Muscle of arm (tissue), 12 donors: Measurements from ENCODE around the gene HADHA. TPM values are rescaled to one million over a fixed set of nuclear protein-coding genes. Genes with fewer than 3 reads are reported as not detected.
"Not testable (repeated sequence)": the region's sequence is repeated elsewhere in the genome, so short reads cannot be mapped to it uniquely, and the experiment has no call there.

ENCODE experiments used
- DNase-seq: peaks from one replicate; pipeline ENCODE4 v3.0.0-alpha.2; 2013
- polyA plus RNA-seq, 12 donors: library from polyadenylated mRNA; unstranded; fragments of 120-200 nt; gene quantifications; one replicate each; pipeline ENCODE4 v1.2.1, GENCODE V29; 2013; ENCODE audit not compliant: insufficient read length in 12 of 12

The HADHA gene
- polyA plus RNA-seq, 12 donors: 125 to 224 (median 212) TPM; not detected in 1

DNA sequence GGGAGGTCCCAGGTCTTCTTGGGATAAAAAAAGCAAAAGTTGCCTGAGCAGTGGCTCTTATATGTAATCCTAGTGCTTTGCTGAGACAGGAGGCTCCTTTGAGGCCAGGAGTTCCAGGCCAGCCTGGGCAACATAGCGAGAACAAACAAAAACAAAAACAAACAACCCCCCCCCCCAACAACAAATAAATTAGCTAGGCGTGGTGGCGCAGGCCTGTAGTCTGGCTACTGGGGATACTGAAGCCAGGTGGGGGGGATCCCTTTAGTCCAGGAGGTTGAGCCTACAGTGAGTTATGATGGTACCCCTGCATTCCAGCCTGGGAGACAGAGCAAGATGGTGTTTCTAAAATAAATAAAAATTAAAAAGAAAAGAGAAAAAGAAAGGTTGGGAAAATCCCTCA lies 66.2 kb downstream of the HADHA start:
- DNase-seq: no peak

DNA sequence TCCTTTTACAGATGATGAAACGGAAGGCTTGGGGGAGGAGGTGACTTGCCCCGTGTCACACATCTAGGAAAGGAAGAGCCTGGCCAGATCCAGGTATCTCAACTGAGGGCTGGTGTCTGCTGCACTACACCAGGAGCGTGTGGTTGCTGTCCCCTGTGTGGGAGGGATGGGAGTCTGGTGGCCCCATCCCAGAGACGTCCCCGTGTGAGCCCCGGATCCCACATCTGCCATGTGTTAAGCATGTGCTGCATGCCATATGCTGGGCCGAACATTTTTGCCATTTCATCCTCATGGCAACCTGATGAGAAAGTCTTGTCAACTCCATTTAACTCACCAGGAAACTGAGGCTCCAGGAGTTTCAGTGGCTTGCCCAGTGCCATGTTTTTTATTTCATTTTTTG lies 67.3 kb downstream of the HADHA start:
- no peak for DNase-seq

DNA sequence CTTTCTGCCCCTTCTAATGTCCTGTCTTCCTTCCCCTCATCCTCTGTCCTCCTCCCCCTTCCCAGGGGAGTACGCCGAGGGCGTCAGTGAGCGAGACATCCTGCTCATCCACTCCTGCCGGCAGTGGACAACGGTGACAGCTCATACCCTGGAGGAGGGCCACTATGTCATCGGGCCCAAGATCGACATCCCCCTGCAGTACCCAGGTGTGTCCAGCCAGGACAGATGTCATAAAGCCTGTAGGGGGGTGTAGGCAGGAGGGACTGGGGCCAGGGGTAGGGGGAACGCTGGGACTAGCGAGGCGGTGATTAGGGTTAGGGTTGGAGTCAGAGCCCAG lies 68.2 kb downstream of the HADHA start:
- no peak for DNase-seq

DNA sequence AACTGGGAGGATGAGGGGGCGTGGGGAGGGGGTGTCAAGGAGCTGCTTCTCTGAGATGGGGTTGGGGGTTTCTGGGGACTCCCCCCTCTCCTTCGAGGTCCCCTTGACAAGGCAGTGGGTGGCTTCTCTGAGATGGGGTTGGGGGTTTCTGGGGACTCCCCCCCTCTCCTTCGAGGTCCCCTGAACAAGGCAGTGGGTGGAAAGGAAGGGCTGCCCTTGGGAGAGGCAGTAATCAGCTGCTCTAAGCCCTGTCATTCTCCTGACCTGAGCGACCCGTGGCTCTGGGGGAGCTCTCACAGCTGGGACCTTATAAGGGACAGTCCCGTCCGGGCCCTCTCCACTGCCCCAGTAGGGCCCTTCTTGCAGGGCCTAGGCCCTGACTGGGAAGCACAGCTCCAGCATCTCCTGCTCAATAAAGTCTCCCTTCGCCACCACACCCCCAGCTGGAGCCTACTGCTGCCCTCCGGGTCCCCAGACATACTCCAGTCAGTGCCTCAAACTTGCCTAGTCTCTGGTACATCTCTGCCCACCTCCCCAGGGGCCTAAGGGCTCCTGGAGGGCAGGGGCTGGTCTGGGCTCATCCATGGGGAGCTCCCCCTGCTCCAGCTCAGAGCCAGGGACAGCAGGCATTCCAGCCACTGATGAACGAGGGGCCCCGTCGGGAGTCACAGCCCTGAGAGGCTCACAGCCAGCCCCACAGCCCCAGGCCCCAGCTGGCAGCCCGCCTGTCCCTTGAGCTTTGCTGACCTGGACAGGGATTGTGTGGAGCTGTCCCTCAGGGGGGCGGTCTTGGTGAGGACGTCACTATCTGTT lies 68.8 kb downstream of the HADHA start:
- no peak for DNase-seq

DNA sequence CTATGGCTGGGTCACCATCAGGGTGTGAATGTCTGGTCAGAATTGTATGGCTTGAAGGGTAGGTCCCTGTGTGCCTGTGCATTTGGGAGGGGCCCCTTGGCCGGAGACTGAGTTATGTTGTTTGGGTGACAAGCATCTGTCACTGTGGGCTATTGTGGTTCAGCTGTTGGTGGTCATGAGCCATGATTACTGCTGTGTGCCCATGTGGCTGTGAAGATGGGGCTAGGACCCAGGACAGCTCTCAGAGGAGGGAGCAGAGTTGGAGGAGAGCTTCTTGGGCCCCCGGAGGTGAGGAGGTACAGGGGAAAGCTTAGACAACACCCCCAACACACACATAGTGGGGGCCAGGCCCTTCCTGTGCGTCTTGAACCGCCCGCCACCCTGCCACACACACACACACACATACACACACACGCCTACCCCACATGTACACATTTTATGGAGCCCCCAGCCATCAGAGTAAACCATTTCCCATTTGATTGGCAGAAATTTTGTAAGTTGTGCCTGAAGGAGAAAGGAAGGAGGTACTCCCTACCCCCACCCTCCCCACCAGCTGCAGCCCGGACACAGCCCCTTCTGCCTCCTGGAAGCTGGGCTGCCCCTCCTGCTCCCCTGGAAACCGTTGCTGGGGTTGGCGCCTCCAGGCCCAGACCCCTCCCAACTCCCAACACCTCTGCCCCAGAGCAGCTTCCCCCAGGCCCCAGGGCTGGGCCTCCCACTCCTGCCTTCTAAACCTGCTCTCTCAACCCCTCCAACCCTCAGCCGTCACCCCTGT lies 69.6 kb downstream of the HADHA start:
- no peak for DNase-seq

DNA sequence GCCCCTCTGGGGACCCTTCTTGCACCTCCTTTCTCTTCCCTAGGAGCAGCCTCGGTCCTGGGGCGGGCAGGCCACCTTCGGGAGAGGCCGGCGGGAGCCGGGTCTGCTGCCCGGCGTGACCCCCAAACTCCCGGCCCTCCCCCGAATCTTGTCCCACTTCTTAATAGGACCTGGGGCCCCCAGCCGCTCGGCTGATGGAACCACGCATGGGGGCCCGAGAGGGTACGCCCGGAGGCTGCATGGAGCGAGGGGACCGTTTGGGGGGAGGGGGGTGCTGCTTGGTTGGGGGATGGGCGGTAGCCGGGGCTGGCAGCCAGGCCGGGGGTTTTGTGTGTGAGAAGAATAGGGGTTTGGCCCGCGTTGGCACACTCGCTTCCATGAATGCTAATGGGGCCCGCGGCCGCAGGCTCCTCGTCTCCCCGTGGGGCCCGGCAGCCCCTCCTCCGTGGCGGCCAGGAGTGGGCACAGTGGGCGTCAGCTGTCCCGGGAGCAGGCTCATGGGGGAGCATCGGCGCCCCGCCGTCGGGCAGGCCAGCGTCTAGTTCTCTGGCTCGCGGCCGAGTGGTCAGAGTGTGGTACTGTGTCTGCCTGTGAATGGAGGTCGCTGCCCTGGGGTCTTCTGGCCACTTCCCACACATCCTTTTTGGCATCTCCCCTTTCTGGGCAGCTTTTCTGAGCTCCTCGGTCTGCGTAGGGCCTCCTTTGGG lies 70.5 kb downstream of the HADHA start:
- DNase-seq: no peak

DNA sequence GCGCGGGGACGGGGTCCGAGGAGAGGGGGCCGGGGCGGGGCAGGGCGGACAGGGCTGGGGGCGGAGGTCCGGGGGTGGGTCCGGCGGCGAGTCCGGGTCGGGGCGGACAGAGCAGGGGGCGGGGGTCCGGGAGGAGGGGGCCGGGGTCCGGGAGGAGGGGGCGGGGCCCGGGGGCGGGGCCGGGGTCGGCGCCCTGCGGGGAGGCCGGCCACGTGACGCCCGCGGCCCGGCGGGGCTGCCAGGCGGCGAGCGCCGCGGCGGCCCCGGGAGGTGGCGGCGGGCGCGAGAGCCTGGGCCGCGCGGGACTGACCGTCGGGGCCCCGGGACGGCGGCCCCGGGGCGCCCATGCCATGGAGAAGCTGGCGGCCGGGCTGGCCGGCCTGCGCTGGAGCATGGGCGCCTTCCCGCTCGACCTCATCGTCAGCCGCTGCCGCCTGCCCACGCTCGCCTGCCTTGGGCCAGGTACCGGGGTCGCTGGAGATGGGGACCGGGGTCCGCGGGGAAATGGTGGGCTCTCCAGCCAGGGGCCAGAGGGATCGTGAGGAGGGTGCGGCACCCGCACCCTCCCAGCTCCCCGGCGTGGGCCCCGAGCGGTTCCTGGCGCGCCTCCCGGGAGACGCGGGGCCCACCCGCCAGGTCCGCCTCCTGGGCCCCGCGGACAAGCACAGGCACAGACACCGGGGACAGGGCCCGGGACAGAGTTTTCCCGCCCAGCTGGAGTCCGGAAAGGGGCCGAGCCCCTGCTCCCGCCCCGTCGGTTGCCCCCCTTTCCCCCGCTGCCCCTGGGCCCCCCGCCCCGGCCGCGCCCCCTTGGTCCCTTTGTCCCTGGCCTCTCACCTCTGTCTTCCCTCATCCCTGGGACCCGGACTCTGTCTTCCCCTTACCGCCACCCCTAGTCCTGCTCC lies 71.3 kb downstream of the HADHA start, which contains the start of gene GAREM2:
TSS of gene GAREM2 (plus strand) at position 218 of the 905 bp plus-strand sequence. CDS start at position 351, 133 bp downstream.
- no peak for DNase-seq

DNA sequence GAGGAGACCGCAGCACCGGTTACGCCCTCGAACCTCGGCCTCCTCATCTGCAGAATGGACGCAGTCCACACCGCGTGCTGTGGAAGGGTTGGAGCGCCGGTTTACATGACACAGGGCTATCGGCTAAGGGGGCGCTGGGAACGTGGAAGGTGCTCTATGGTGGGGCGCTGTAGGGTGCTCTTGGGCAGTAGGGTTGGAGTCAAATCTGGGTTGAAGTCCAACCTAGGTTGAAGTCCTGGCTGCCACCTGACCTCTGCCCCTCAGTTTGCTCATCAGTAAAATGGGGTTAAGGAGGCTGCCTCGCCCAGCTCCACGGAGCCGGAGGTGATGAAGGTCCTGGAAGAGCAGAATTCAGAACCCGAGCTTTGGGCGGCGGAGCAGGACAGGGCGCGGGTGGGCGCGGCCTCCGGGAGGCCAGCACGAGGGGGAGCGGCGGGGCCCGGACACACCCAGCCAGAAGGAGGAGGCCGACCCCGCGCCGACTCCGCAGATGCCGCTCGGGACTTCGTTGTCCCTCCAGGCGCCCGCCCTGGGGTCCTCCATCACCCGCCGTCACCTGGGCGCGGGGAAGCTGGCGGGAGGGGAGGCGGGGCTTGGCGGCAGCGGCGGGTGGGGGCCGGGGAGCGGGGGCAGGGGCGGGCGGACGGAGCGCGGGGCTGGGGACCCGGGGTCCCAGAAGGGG lies 72.1 kb downstream of the HADHA start:
- no peak for DNase-seq

DNA sequence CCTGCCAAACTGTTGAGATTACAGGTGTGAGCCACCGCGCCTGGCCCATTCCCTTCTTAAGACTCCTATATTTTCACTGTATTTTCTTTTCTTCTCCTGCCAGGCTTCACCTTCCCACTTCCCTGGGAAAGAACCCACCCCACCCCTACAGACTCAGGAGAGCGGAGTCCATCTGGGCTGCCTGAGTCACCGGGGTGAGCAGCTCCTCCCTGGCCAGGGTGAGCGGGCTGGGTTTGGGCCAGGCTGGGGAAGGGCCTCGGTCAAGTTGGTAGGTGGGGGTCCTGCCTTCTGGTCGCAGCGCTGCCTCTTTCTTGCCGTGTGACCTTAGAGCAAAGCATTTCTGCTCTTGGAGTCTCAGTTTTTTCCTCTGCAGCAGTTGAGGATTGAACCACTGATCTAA lies 73.6 kb downstream of the HADHA start:
- no peak for DNase-seq

DNA sequence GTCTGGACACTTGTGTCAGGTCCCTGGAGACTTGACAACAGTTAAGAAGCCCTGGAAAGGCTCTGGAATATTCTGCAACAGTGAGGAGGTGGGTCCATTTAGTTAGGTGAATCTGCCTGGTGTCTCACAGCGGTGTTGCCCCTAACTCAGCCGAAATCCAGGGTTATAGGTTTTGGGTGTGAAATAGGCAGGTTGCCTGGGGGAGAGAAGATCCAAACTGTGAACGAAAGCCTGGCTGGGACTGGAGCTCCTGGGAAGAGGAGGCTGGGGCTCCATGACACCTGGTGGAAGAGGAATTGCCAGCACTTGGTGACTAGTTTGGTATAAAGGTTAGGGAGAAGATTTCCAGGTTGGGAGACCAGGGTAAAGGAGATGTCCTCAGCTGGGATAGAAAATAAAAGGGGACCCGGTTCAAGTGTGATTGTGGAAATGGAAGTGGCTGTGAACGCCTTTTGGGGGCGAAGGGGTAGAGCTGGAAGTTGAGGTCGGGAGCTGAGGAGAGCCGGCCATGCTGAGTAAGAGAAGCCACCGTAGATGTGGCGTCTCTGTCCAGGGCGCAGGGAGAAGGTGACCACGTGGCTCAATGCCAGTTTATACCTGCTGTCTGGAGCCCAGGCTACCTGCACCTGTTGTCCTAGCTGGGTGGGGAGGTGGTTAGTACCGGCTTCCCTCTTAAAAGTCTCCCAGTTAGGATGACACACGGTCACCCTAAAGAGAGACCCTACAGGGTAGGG lies 74.6 kb downstream of the HADHA start:
- no peak for DNase-seq

DNA sequence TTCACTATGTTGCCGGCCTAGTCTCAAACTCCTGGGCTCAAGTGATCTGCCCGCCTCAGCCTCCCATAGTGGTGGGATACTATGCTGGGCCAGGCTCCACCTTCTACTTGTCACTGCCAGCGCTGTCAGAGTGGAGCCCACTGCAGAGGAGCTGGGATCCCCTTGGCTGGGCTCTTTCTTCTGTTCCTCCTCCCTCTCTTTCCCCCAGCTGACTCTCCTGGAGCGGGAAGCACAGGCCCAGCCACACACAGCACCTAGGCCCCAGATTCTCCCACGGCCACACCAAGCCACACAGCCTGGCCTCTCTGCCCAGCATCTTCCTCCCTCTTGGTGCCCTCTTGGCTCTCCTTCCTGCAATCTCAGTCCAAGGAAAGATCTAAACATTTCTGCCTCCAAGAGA lies 75.2 kb downstream of the HADHA start:
- no peak for DNase-seq

DNA sequence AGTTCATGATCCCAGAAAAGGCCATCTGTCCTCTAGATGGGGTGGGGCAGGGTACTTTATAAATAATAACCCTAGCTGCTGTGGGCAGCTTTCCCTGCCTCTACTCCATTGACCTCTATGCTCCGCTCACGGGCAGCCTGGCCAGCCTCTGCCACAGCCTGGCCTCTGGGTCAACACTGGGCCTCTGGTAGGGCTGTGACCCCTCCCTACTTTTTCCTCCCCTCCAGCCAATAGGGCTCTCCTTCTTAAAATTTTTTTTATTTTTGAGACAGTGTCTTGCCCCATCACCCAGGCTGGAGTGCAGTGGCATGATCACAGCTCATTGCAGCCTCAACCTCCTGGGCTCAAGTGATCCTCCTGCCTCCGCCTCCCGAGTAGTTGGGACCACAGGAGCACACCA lies 75.6 kb downstream of the HADHA start:
- DNase-seq: no peak

DNA sequence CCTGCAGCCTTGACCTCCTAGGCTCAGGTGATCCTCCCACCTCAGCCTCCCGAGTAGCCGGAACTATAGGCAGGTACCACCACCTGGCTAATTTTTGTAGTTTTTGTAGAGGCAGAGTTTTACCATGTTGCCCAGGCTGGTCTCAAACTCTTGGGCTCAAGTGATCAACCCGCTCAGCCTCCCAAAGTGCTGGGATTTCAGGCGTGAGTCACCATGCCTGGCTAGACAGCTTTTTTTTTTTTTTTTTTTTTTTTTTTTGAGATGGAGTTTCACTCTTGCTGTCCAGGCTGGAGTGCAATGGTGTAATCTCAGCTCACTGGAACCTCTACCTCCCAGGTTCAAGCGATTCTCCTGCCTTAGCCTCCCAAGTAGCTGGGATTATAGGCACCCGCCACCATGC lies 77.9 kb downstream of the HADHA start:
- not testable (repeated sequence) for DNase-seq

DNA sequence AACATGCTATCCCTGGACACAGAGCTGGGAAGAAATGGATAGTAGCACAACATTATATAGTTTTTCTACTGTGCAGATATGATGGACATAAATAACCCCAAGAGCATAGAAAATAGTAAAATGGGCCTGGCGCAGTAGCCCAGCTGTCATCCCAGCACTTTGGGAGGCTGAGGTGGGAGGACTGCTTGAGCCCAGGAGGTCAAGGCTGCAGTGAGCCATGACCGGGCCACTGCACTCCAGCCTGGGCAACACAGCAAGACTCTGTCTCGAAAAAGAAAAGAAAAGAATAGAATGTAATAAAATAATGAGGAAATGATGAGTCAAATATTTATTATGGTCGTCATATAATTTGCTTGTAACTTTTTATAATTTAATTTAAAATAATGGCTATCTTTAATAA lies 79.0 kb downstream of the HADHA start:
- DNase-seq: no peak

DNA sequence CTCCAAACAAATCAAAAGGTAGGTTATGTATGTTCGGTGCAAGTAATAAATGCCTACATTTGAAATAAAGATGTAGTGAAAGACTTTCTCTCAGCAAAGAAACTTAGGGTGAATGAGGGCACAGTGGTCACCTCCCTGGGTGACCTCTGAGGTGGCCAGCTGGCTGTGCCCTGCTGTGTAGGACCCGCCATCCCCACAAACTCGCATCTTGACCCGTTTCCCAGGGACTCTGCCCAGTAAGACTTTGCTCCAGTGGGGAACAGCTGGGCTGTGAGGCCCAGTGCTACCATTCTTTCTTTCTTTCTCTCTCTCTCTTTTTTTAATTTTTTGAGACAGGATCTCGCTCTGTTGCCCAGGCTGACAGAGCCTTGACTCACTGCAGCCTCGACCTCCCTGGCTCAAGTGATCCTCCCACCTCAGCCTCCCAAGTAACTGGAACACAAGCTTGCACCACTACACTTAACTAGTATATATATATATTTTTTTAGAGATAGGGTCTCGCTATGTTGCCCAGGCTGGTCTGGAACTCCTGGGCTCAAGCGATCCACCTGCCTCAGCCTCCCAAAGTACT lies 79.7 kb downstream of the HADHA start:
- DNase-seq: no peak

DNA sequence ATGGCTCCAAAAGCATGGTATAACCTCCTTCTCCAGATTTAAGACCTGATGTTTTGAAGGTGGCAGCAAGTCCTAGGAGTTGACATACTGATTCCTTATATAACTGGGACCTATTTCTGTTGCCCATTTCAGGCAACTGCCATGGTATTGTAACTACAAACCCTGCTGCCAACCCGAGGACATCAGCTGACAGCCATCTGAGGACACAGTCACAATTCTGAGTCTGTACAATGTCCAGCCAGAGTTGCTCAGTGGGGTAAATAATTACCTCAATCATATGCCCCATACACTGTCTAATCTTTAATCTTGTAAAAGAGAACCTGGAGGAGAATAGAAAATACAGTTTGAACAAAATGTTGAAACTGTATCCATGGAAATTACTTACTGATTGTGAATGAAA lies 80.2 kb downstream of the HADHA start:
- DNase-seq: no peak

DNA sequence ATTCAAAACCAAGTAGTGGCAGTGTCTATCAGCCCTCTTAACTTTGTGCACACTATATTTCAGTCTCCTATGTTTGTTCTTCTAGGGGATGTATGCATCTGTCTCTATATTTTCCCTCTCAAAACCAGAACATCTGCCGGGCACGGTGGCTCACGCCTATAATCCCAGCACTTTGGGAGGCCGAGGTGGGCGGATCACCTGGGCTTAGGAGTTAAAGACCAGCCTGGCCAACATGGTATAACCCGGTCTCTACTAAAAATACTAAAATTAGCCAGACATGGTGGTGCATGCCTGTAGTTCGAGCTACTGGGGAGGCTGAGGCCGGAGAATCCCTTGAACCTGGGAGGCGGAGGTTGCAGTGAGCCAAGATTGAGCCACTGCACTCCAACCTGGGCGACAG lies 81.5 kb downstream of the HADHA start:
- DNase-seq: no peak

DNA sequence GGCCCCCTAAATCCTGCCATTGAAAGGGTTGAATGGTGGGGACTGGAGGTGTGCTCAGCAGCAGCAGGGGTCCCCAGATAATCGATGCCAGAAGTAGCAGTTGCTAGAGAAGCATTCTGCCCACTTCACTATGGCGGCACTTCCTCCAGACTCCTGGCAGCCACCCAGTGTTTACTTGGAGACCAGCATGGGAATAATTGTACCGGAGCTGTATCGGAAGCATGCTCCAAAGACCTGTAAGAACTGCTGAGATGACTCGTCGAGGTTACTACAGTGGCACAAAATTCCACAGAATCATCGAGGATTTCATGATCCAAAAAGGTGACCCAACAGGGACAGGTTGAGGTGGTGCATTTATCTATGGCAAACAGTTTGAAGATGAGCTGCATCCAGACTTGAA lies 82.5 kb downstream of the HADHA start:
- DNase-seq: no peak

DNA sequence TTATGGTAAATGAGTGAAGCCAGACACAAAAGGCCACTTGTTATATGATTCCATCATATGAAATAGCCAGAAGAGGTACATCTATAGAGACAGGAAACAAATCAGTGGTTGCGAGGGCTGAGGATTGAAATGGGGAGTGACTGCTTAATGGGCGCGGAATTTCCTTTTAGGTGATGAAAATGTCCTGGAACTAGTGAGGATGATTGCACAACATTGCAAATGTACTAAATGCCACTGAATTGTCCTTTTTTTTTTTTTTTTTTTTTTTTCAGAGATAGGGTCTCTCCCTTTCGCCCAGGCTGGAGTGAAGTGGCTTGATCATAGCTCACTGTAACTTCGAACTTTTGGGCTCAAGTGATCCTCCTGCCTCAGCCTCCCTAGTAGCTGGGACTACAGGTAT lies 86.9 kb downstream of the HADHA start:
- no peak for DNase-seq

DNA sequence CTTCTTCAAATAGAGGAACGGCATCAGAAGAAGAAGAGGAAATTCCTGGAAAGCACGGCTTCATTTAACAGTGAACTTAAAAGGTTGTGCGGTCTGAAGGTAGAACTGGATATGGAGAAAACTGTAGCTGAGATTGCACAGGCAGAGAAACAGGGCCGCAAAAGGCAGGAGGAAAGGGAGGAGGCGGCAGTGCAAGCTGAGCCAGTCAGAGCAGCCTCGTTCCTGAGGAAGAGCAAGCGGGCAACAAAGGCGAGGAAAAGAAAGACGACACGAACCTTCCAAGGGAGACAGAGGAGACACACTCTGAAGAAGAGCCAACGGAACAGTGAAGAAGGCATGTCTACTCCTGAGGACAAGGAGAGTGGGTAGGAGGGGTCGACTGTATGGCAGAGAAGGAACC lies 94.2 kb downstream of the HADHA start:
- DNase-seq: no peak
